ENCODE data around the gene MCC. TPM values are rescaled to one million over a fixed set of nuclear protein-coding genes. Genes with fewer than 3 reads are reported as not detected.

MCC gene
- total RNA-seq, 1 experiment from 2014 or later: 7.6 TPM

DNA sequence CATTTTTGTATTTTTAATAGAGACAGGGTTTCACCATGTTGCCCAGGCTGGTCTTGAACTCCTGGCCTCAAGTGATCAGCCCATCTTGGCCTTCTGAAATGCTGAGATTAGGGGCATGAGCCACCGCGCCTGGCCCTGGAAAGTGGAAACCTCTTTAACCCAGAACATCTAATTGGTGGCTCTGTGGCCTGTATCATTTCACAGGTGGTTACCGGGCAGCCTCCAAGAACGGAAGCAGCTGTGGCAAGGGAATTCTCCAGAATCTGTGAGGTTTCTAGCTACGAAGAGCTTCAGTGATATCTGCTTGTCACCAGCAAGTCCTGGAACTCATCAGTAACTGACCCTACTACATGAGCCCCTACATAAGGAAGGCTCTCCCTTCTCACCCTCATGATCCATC lies 316.7 kb downstream of the MCC start:
- Mint-ChIP-seq H3K36me3 (ENCODE audit: insufficient read depth in 1 of 3, low read depth in 3 of 3) (no peaks in the 10 kb centered on the region), H3K4me1 (peaks cover 7 to 18% of the 10 kb centered on the region in 2 experiments), H3K9me3 (no peaks in the 10 kb centered on the region), H3K27ac (no peak overlapping the region), H3K4me3 (no peak overlapping the region), H3K27me3 (ENCODE audit: low read depth) (no peaks in the 10 kb centered on the region)
- Histone ChIP-seq H3K4me2 (ENCODE audit: insufficient read depth, insufficient read length, low read length) (no peak overlapping the region), H3K23me2 (ENCODE audit: insufficient read length, low read depth, low read length, poor library complexity, severe bottlenecking) (no peaks in the 10 kb centered on the region), H2BK5ac (ENCODE audit: insufficient read length, low read length) (no peak overlapping the region), H3K23ac (ENCODE audit: insufficient read length, low read depth, low read length) (no peak overlapping the region), H3K14ac (ENCODE audit: insufficient read depth, low read length) (no peak overlapping the region), H3K4me1 (ENCODE audit: insufficient read depth, low read length) (no peaks in the 10 kb centered on the region), H3T11ph (ENCODE audit: low read length) (no peak overlapping the region), H4K91ac (ENCODE audit: insufficient read length, low read depth, low read length) (no peak overlapping the region), H3K18ac (ENCODE audit: insufficient read length, low read depth, low read length) (no peak overlapping the region), H3K27me3 (ENCODE audit: insufficient read depth, low read length) (no peaks in the 10 kb centered on the region), H2BK15ac (ENCODE audit: low read depth, low read length) (no peak overlapping the region), H2BK120ac (ENCODE audit: low read depth, low read length, poor library complexity, severe bottlenecking) (no peak overlapping the region), H2AFZ (ENCODE audit: low read length) (no peak overlapping the region), H3K9me3 (ENCODE audit: control insufficient read depth, low read depth, low read length) (no peaks in the 10 kb centered on the region), H3K56ac (ENCODE audit: insufficient read length, low read depth, low read length) (no peak overlapping the region), H2BK20ac (ENCODE audit: low read depth, low read length, poor library complexity, severe bottlenecking) (no peak overlapping the region), H4K8ac (replicated peaks; ENCODE audit: insufficient read length, low read depth, low read length) (no peak overlapping the region), H2AK5ac (ENCODE audit: insufficient read length, low read length) (no peak overlapping the region), H4K20me1 (ENCODE audit: control insufficient read depth, insufficient read depth, insufficient read length) (no peaks in the 10 kb centered on the region), H3K4ac (ENCODE audit: low read depth, low read length) (no peak overlapping the region), H2BK12ac (ENCODE audit: insufficient read length, low read depth, low read length) (no peak overlapping the region), H3K27ac (ENCODE audit: insufficient read length, low read depth, low read length) (no peak overlapping the region), H4K5ac (ENCODE audit: insufficient read length, low read depth, low read length) (no peak overlapping the region), H3K79me2 (ENCODE audit: insufficient read depth, low read length) (no peaks in the 10 kb centered on the region), H3K79me1 (ENCODE audit: insufficient read depth, low read depth, low read length, poor library complexity, severe bottlenecking) (no peaks in the 10 kb centered on the region), H3K9ac (ENCODE audit: extremely low read depth, insufficient read length, low read length) (no peak overlapping the region)
- DNase-seq: no peak
- no CpG with 5 or more reads among the region's 5 CpGs for WGBS (ENCODE audit: extremely low coverage, insufficient read length, low lambda C conversion rate)
- TF ChIP-seq, protein P1, sequence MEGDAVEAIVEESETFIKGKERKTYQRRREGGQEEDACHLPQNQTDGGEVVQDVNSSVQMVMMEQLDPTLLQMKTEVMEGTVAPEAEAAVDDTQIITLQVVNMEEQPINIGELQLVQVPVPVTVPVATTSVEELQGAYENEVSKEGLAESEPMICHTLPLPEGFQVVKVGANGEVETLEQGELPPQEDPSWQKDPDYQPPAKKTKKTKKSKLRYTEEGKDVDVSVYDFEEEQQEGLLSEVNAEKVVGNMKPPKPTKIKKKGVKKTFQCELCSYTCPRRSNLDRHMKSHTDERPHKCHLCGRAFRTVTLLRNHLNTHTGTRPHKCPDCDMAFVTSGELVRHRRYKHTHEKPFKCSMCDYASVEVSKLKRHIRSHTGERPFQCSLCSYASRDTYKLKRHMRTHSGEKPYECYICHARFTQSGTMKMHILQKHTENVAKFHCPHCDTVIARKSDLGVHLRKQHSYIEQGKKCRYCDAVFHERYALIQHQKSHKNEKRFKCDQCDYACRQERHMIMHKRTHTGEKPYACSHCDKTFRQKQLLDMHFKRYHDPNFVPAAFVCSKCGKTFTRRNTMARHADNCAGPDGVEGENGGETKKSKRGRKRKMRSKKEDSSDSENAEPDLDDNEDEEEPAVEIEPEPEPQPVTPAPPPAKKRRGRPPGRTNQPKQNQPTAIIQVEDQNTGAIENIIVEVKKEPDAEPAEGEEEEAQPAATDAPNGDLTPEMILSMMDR (conservative IDR thresholded peaks at IDR 0.05): no peak

Measured in H9 (cell line).